HG03354 (cell line): ENCODE measurements around the gene TMEM255B.
"Not testable (repeated sequence)": the region's sequence is repeated elsewhere in the genome, so short reads cannot be mapped to it uniquely, and the experiment has no call there.

Experiments
- ATAC-seq: cut with Tn5 transposase; IDR thresholded peaks from one replicate; pipeline ENCODE4 v1.9.1; 2021; ENCODE audit warnings: mild to moderate bottlenecking; ENCODE audit not compliant: unreplicated experiment, poor library complexity, severe bottlenecking

Gene TMEM255B

GRCh38 chr13:113747291-113747833, 11.7 kb upstream of the TMEM255B start:
- no peak for ATAC-seq

- no peak for ATAC-seq
These were observed 10.7 kb upstream of the TMEM255B start for GRCh38 chr13:113748101-113748861.

- no peak for ATAC-seq
These were observed 10.1 kb upstream of the TMEM255B start for GRCh38 chr13:113748862-113749451.

- no peak for ATAC-seq
These were observed 9.5 kb upstream of the TMEM255B start for GRCh38 chr13:113749507-113749906.

GRCh38 chr13:113749967-113750366, 9.1 kb upstream of the TMEM255B start:
- ATAC-seq, result no peak

GRCh38 chr13:113750554-113751399, 8.2 kb upstream of the TMEM255B start:
- ATAC-seq, result no peak

GRCh38 chr13:113751491-113751890, 7.5 kb upstream of the TMEM255B start:
- no peak for ATAC-seq

GRCh38 chr13:113752211-113752986, 6.6 kb upstream of the TMEM255B start:
- ATAC-seq, result not testable (repeated sequence)

GRCh38 chr13:113753171-113753570, 5.9 kb upstream of the TMEM255B start:
- ATAC-seq, result no peak

GRCh38 chr13:113754242-113754641, 4.8 kb upstream of the TMEM255B start:
- ATAC-seq, result no peak

- ATAC-seq, result no peak
These were observed 4.3 kb upstream of the TMEM255B start for GRCh38 chr13:113754691-113755090.

GRCh38 chr13:113756441-113757097, 2.5 kb upstream of the TMEM255B start:
- ATAC-seq, result no peak

- no peak for ATAC-seq
These were observed 605 bp downstream of the TMEM255B start for GRCh38 chr13:113759525-113760137.

- no peak for ATAC-seq
These were observed 2.1 kb downstream of the TMEM255B start for GRCh38 chr13:113761136-113761535.

- ATAC-seq, result no peak
These were observed 3.0 kb downstream of the TMEM255B start for GRCh38 chr13:113762075-113762474.

- ATAC-seq, result no peak
These were observed 3.5 kb downstream of the TMEM255B start for GRCh38 chr13:113762538-113762937.

- no peak for ATAC-seq
These were observed 4.2 kb downstream of the TMEM255B start for GRCh38 chr13:113763254-113763653.

GRCh38 chr13:113763961-113764792, 5.2 kb downstream of the TMEM255B start:
- ATAC-seq, result no peak
